NCI-H69 (cell line): ENCODE data around the gene ACSF3.

Source experiments
- DNase-seq: peaks from one replicate; lab custom pipeline; 2025; lab: John Stamatoyannopoulos, UW

ACSF3 gene

DNA sequence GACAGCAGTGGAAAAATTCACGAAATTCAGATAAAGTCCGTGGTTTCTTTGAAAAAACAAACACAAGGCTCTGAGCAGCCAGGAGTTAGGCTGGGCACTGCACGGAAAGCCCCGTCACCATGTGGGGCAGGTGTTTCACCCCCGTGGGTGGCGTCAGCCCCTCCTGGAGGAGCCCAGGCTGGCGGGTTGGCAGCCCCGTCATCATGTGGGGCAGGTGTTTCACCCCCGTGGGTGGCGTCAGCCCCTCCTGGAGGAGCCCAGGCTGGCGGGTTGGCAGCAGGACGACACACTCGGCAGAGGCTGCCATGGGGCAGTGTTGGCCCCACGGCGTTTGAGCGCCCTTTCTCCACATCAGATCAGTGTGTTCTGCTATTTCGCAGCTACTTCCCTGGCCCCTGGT, 38.1 kb downstream of the ACSF3 start:
- no peak for DNase-seq

DNA sequence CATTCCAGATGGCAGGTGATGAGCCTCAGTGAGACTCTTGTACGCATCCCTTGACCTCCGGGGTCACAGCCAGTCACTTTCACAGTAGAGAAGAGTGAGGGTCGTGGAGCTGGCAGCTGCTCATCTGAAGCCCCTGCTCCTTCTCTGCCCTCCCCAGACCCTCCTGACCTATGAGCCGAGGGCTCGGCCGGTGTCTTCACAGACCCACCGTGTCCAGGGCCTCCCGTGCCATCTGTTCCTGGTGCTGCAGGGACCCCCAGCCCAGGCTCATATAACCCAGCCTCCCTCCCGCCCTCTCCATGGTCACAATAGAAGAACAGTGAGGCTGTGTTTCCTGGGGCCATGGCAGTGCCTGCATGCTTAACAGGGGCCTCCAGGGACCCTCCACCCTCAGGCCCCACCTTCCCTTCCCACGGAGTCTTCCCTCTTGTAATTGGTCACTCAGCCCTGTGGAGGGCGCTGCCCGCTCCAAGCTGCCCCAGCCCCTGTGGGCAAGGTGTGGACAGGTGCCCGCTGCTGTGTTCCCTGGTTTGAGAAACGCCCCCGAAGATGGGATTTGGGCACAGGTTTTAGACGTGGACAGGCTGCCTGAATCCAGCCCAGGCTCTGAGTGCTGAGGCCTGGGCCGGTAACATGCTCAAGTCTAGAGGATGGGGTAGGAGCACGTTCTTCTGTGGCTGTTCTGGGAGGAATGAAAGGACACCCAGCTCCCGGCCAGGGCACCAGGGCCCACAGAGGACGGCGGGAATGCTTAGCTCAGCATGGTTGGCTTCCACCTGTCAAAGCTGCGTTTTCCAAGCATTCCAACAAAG, 38.7 kb downstream of the ACSF3 start:
- no peak for DNase-seq

GRCh38 chr16:89133457-89134127, 39.9 kb downstream of the ACSF3 start:
- no peak for DNase-seq

GRCh38 chr16:89134269-89134668, 40.6 kb downstream of the ACSF3 start:
- no peak for DNase-seq

GRCh38 chr16:89135166-89135565, 41.5 kb downstream of the ACSF3 start:
- DNase-seq = no peak

- DNase-seq = peak; percentile 83
Measured at GRCh38 chr16:89135971-89136765, 42.5 kb downstream of the ACSF3 start.

GRCh38 chr16:89136931-89137330, 43.3 kb downstream of the ACSF3 start:
- no peak for DNase-seq

DNA sequence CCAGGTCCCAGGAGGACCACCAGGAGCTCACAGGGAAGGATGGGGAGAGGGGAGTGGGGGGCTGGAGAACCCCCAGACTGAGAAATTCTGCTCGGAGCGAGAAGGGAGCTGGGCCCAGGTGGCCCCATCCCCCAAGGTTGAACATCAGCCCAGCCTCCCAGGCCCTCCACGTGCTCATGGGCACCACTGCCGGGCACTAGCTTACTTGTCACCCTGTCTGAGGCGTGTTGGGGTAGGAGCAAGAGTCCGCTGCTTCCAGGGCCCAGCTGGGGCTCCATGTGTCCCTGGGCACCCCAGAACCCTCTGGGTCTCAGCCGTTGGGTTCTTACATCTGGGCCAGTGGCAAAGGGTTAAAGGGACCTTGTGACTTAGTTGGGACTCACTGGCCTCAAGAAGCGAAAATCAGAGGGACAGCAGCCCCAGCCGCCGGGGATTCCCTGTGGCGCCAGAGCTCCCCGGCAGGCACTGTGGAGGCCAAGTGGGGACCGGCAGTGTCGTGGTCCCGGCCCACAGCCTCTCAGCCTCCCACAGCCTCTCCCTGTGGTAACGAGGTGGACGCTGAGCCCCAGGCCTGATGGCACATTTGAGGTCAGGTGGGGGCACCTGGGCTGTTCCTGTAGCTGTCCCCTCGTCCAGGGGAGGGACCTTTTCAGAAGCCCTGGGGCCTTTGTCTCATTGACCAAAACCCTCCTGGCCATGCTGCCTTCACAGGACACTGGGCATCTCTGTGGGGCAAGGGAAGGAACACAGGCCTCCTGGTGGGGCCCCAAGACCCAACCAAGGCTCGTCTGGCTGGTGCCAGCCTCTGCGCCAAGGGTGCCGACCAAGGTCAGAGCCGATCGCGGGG, 44.2 kb downstream of the ACSF3 start:
- DNase-seq = no peak

GRCh38 chr16:89138513-89138795, 44.8 kb downstream of the ACSF3 start:
- no peak for DNase-seq

GRCh38 chr16:89138843-89139520, 45.3 kb downstream of the ACSF3 start:
- no peak for DNase-seq

DNA sequence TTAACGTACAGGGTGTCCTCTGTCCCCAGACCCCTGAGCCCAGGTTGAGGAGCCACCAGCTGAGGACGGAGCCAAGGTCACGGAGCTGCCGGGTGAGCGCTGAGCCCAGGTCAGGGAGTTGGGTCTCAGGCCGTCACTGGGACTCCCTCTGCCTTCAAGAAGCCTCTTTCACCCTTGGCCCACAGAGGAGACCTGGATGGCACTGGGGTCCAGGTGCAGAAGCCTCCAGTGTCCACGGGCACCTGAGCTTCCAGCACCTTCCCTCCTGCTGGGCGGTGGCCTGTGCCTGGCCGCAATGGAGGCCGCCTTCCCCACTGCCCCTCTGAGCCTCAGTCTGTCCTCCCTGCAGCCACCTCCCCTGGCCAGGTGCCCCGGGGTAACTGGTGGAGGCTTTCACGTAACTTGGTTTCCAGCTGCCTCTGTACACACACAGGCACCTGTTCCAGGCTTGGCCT, 46.3 kb downstream of the ACSF3 start:
- no peak for DNase-seq

DNA sequence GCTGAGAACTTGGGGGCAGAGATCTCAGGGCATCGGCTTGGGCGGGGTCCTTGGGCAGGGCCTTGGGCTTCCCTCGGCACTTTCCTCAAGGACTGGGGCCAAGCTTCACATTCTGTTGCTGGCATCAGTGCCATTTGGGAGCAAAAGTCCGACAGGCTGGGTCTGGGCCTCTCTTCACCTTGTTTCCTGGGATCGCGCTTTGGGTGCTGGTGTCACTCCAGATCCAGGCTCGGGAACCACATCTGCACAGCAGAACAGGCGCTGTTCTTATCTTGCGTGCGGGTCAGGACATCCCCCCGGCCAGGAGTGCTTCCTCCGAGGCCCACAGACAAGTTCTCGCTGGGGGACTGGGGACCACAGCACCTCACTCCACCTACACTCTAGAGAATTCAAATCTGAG, 46.7 kb downstream of the ACSF3 start:
- DNase-seq = no peak

- no peak for DNase-seq
Measured at GRCh38 chr16:89140981-89141883, 47.6 kb downstream of the ACSF3 start.

GRCh38 chr16:89141884-89142267, 48.2 kb downstream of the ACSF3 start:
- DNase-seq = no peak

DNA sequence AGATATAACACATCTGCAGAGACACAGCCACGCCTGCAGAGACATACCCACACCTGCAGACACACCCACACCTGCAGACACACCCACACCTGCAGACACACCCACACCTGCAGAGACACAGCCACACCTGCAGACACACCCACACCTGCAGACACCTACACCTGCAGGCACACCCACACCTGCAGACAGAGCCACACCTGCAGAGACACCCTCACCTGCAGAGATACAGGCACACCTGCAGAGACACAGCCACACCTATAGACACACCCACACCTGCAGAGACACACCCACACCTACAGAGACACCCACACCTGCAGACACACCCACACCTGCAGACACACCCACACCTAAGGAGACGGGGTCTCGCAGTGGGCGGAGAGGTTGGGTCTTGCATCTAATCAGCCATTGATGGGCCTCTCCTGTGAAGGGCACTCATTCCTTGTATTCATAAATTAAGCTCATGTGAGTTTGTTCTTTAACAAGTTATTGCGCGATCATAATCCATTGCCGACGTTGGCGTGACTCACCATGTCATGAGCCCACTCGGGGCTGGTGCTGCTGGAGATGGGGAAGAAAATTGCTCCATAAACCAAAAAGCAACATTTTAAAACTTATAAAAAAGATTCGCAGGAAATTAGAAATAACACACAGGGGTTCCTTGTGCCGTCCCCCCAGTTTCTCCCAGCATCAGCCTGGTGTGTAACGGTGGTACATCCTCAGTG, 49.0 kb downstream of the ACSF3 start:
- DNase-seq = peak; percentile 27

DNA sequence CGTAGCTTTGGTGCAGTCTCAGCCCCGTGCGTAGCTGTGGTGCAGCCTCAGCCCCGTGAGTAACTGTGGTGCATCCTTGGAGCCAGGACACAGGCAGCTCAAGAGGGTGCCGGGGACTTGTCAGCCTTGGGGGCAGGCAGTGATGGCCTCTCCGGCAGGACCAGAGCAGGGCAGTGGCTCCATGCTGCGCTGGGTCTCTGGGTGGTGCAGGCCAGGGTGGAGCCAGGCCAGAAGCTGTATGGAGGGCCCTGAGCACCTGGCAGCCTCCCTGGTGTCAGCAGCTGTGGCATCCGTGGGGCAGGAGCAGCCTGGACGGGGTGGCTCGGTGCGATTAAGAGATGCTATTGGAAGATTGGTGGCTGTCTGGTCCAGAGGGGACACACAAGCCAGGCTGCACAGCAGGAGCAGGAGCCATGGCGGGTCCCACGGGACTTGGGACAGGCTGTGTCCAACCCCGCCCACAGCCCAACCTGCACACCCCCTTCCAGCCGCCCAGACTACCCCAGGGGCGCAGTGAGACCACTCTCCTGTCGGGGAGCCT, 49.6 kb downstream of the ACSF3 start:
- no peak for DNase-seq

GRCh38 chr16:89143911-89144675, 50.4 kb downstream of the ACSF3 start:
- no peak for DNase-seq

DNA sequence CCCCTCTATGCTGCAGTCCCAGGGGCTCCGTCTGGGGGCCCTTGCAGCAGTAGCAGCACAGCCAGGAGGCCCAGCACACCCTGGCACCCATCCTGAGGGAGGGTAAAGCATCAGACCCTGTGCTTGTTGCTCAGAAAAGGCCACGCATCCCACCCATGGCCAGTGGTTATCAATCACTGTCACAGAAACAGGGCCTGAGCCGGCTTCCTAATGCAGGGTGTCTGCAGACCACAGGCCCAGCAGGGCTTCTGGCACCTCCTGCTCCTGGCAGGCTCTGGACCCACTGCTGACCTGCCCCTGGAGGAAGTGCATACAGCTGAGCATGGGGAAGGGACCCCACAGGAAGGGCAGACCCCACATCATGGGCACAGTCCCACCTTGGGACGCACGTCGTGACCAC, 51.0 kb downstream of the ACSF3 start:
- DNase-seq = no peak
